Breast epithelium (tissue), 3 donors: Measurements from ENCODE around the gene SLC17A2.

ENCODE experiments used
- CTCF ChIP-seq, 3 donors: fragments of 450-650 bp; IDR thresholded peaks; one replicate each; pipeline ENCODE4 v1.5.1; 2016 to 2017; ENCODE audit warnings: antibody characterized with exemption in 3 of 3, mild to moderate bottlenecking in 3 of 3, moderate library complexity in 3 of 3
- POLR2A ChIP-seq: fragments of 450-650 bp; IDR thresholded peaks from one replicate; pipeline ENCODE4 v1.6.1; 2016; ENCODE audit warnings: antibody characterized with exemption, mild to moderate bottlenecking, moderate library complexity
- POLR2AphosphoS5 ChIP-seq, 3 donors: sonication (generic); formaldehyde crosslinking; IDR thresholded peaks; one replicate each; pipeline ENCODE4 v1.6.1; 2017; ENCODE audit warnings: antibody characterized with exemption in 3 of 3

- TF ChIP-seq POLR2AphosphoS5 (IDR thresholded peaks at IDR 0.05) (no peak), CTCF (IDR thresholded peaks at IDR 0.05) (no peak), POLR2A (no peak)
These were observed 42.4 kb upstream of the SLC17A2 start for GRCh38 chr6:25972902-25973301.
